ENCODE results near the gene FOXK1.

Gene FOXK1

DNA sequence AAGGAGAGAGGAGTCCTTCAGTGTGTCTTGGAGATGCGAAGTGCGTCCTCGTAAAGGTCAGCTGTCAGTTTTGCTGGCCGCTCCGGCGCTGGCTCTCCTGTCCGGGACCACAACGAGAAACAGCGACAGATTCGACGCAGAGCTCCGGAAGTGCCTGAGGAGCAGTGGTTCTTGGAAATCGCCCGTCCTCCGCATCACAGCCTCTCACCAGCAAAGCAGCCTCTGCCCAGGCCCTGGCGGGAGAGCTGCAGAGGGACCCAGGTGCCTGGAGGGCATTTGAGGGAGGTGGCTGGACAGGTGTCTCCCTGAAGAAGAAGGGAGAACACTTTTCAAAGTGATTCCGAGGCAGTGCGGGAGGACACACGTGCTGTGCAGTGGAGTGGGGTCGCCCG, 81.7 kb downstream of the FOXK1 start (continued):
- TF ChIP-seq ZNF202 (tag by site-specific recombination; IDR thresholded peaks at IDR 0.05; ENCODE audit: borderline replicate concordance) (no peak), ZNF223 (tag by site-specific recombination; IDR thresholded peaks at IDR 0.05) (no peak), ZNF530 (tag by site-specific recombination; IDR thresholded peaks at IDR 0.05; ENCODE audit: low read depth) (no peak), SCRT1 (tag by site-specific recombination; IDR thresholded peaks at IDR 0.05; ENCODE audit: borderline replicate concordance) (no peak)

DNA sequence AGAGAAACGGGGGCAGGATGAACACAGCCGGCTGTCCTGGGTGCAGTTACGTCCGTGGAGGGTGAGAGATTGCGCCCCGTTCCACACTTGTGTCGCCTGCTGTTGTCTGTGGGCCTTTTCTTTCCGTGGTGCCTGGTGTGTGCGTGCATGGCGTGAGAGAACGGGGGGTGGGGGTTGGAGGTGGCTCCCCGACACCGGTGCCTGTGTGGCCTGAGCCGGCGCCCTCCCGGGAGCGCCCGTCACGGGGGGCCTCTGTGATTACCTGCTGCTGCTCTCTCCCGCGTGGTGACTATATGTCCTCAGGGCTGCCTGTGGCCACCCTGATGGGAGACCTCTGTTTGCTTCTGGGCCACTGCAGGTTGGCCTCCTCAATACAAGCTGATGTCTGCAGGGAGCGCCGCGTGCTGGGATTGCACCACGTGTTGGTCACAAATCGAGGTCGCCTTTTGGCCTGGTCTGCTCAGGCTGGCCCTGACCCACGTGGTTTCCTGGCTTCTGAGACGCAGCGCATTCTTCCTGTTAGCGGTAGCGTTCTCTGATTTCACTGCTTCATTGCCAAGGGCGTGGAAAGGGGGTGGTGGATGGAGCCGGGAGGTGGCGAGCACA, 82.4 kb downstream of the FOXK1 start:
- no peak overlapping the region for H3K27ac ChIP-seq (ENCODE audit: extremely low read depth, low read depth, low read length)
- no peak for TF ChIP-seq ZNF530 (tag by site-specific recombination; IDR thresholded peaks at IDR 0.05; ENCODE audit: low read depth)
- TF ChIP-seq, protein P1, sequence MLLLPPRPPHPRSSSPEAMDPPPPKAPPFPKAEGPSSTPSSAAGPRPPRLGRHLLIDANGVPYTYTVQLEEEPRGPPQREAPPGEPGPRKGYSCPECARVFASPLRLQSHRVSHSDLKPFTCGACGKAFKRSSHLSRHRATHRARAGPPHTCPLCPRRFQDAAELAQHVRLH (tag by site-specific recombination; IDR thresholded peaks at IDR 0.05) = no peak
- TF ChIP-seq, protein P2, sequence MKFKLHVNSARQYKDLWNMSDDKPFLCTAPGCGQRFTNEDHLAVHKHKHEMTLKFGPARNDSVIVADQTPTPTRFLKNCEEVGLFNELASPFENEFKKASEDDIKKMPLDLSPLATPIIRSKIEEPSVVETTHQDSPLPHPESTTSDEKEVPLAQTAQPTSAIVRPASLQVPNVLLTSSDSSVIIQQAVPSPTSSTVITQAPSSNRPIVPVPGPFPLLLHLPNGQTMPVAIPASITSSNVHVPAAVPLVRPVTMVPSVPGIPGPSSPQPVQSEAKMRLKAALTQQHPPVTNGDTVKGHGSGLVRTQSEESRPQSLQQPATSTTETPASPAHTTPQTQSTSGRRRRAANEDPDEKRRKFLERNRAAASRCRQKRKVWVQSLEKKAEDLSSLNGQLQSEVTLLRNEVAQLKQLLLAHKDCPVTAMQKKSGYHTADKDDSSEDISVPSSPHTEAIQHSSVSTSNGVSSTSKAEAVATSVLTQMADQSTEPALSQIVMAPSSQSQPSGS (tag by site-specific recombination; IDR thresholded peaks at IDR 0.05; ENCODE audit: low read depth) = no peak
- TF ChIP-seq, protein P3, sequence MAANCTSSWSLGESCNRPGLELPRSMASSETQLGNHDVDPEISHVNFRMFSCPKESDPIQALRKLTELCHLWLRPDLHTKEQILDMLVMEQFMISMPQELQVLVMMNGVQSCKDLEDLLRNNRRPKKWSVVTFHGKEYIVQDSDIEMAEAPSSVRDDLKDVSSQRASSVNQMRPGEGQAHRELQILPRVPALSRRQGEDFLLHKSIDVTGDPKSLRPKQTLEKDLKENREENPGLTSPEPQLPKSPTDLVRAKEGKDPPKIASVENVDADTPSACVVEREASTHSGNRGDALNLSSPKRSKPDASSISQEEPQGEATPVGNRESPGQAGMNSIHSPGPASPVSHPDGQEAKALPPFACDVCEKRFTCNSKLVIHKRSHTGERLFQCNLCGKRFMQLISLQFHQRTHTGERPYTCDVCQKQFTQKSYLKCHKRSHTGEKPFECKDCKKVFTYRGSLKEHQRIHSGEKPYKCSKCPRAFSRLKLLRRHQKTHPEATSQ (tag by site-specific recombination; IDR thresholded peaks at IDR 0.05) = no peak
- no peak for TF ChIP-seq ZNF184 (tag by site-specific recombination; IDR thresholded peaks at IDR 0.05)
- TF ChIP-seq ZIC2 (tag by site-specific recombination; IDR thresholded peaks at IDR 0.05) = no peak
- TF ChIP-seq, protein P4, sequence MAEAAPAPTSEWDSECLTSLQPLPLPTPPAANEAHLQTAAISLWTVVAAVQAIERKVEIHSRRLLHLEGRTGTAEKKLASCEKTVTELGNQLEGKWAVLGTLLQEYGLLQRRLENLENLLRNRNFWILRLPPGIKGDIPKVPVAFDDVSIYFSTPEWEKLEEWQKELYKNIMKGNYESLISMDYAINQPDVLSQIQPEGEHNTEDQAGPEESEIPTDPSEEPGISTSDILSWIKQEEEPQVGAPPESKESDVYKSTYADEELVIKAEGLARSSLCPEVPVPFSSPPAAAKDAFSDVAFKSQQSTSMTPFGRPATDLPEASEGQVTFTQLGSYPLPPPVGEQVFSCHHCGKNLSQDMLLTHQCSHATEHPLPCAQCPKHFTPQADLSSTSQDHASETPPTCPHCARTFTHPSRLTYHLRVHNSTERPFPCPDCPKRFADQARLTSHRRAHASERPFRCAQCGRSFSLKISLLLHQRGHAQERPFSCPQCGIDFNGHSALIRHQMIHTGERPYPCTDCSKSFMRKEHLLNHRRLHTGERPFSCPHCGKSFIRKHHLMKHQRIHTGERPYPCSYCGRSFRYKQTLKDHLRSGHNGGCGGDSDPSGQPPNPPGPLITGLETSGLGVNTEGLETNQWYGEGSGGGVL (tag by site-specific recombination; IDR thresholded peaks at IDR 0.05) = no peak
- no peak for TF ChIP-seq ZNF211 (tag by site-specific recombination; IDR thresholded peaks at IDR 0.05; ENCODE audit: low read depth)
- TF ChIP-seq, protein P5, sequence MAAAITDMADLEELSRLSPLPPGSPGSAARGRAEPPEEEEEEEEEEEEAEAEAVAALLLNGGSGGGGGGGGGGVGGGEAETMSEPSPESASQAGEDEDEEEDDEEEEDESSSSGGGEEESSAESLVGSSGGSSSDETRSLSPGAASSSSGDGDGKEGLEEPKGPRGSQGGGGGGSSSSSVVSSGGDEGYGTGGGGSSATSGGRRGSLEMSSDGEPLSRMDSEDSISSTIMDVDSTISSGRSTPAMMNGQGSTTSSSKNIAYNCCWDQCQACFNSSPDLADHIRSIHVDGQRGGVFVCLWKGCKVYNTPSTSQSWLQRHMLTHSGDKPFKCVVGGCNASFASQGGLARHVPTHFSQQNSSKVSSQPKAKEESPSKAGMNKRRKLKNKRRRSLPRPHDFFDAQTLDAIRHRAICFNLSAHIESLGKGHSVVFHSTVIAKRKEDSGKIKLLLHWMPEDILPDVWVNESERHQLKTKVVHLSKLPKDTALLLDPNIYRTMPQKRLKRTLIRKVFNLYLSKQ (tag by site-specific recombination; IDR thresholded peaks at IDR 0.05; ENCODE audit: borderline replicate concordance) = no peak
- TF ChIP-seq ZBTB8A (tag by site-specific recombination; IDR thresholded peaks at IDR 0.05) = no peak
- H3K36me3 ChIP-seq (ENCODE audit: control insufficient read depth in 2 of 2, insufficient read depth in 1 of 2, low read length in 2 of 2) = peaks cover 10 to 75% of the 10 kb centered on the region in 2 experiments; a peak in 2 of 3 replicates
- ChIA-PET CTCF (no interaction called here), POLR2A (no interaction called here)
- H3K4me1 ChIP-seq (ENCODE audit: control insufficient read depth, insufficient read depth, low read length) = no peaks in the 10 kb centered on the region
- H3K4me3 ChIP-seq (ENCODE audit: low read depth, low read length) = no peak overlapping the region
- no peaks in the 10 kb centered on the region for H3K9me3 ChIP-seq (ENCODE audit: control insufficient read depth, insufficient read depth, low read depth, low read length)

DNA sequence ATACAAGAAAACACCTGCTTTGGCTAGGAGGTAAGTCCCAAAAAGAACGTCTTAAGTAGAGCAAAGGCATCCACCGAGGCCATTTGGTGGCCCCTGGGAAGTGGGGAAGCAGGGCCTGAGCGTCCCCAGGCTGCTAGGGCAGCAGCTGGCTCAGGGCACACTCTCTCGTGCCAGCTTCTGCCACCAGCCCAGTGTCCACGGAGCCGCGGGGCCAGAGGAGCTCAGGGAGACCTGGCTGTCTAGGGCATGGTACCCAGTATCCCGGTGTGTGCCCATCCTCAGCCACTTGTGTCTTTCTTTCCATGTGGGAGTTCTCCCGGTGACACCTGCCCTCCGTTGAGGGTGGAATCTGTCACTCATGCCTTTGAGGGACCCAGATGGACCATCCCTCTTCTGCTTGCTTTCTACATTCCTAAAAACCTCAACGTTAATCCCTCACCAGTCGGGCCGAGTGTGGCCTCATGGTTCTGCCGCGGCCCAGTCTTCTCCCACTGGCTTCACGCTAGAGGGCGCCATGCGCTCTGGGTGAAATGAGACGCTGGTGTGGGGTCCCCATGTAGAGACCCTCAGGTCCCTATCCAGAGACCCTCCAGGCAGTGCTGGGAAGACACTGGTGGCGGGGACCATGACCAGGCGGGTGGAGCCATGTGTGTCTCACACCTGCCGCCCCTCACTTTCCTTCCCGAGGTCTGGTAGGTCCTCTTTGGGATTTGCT, 83.8 kb downstream of the FOXK1 start:
- Histone ChIP-seq H3K4me3 (ENCODE audit: low read depth, low read length) (no peak overlapping the region), H3K36me3 (ENCODE audit: control insufficient read depth in 2 of 2, insufficient read depth in 1 of 2, low read length in 2 of 2) (peaks cover 7 to 65% of the 10 kb centered on the region in 2 experiments; a peak in 2 of 3 replicates), H3K4me1 (ENCODE audit: control insufficient read depth, insufficient read depth, low read length) (no peaks in the 10 kb centered on the region), H3K9me3 (ENCODE audit: control insufficient read depth, insufficient read depth, low read depth, low read length) (no peaks in the 10 kb centered on the region), H3K27ac (ENCODE audit: extremely low read depth, low read depth, low read length) (no peak overlapping the region)
- TF ChIP-seq ZNF433 (tag by site-specific recombination; IDR thresholded peaks at IDR 0.05; ENCODE audit: low read depth) (no peak), ZFHX2 (tag by site-specific recombination; conservative IDR thresholded peaks at IDR 0.05) (no peak), RBAK (tag by site-specific recombination; IDR thresholded peaks at IDR 0.05) (no peak)
- CTCF ChIA-PET = no interaction called here
- POLR2A ChIA-PET = no interaction called here
